Gastrocnemius medialis (tissue), 4 donors: ENCODE measurements around the gene SASS6. TPM values are rescaled to one million over a fixed set of nuclear protein-coding genes. Genes with fewer than 3 reads are reported as not detected.
A peak's percentile ranks its signal among the peaks of the same experiment; 100 is the strongest.

ENCODE experiments used
- ATAC-seq, 2 donors: fragments of 150-250 bp; one replicate each; pipeline ENCODE4 v1.9.1; 2016
- DNase-seq, 2 donors: peaks; one replicate each; pipeline ENCODE4 v3.0.0-alpha.2; 2019
- H3K27ac ChIP-seq, 4 donors: fragments of 200-600 bp; sonication (generic); 1 replicate in 1 of 4; 2 replicates in 3 of 4; pipeline ENCODE4 v1.5.1; 2016 to 2018; ENCODE audit warnings: mild to moderate bottlenecking in 2 of 4, moderate library complexity in 1 of 4
- H3K27me3 ChIP-seq, 3 donors: fragments of 200-600 bp; sonication (generic) in 2 of 3; 1 replicate in 1 of 3; 2 replicates in 2 of 3; pipeline versions ENCODE4 v1.5.1 to v1.6.0; 2016 to 2019; ENCODE audit warnings: mild to moderate bottlenecking in 1 of 3, moderate library complexity in 1 of 3
- H3K36me3 ChIP-seq, 2 donors: fragments of 200-600 bp; sonication (generic) in 1 of 2; one replicate each; pipeline ENCODE4 v1.5.1; 2017 to 2018
- H3K4me1 ChIP-seq, 2 donors: fragments of 200-600 bp; sonication (generic) in 1 of 2; one replicate each; pipeline ENCODE4 v1.5.1; 2016 to 2017; ENCODE audit warnings: mild to moderate bottlenecking in 2 of 2
- H3K4me3 ChIP-seq, 4 donors: fragments of 200-600 bp; sonication (generic) in 3 of 4; 1 replicate in 1 of 4; 2 replicates in 3 of 4; pipeline ENCODE4 v1.5.1; 2016 to 2019; ENCODE audit warnings: mild to moderate bottlenecking in 2 of 4
- H3K9me3 ChIP-seq, 3 donors: fragments of 200-600 bp; sonication (generic) in 2 of 3; 1 replicate in 1 of 3; 2 replicates in 2 of 3; pipeline ENCODE4 v1.5.1; 2016 to 2019
- POLR2A ChIP-seq, 2 donors: fragments of 450-650 bp; IDR thresholded peaks; one replicate each; pipeline ENCODE4 v1.6.1; 2017; ENCODE audit warnings: antibody characterized with exemption in 2 of 2, mild to moderate bottlenecking in 2 of 2, moderate library complexity in 2 of 2
- in situ Hi-C, 4 donors: fragments of 200-750 bp; cut with MboI; loops; one replicate each; pipeline versions ENCODE4 v1.15.0 to v1.8.0; 2017; ENCODE audit warnings: low sequenced_read_pairs in 4 of 4
- intact Hi-C: fragments of 100-400 bp; cut with DNase I; formaldehyde crosslinking; loops from one replicate; pipeline ENCODE4 v1.15.1; 2023; ENCODE audit warnings: low total_unique reads
- total RNA-seq, 4 donors: library from RNA; depleted of rRNA; stranded (reverse); fragments of >200 nt; gene quantifications; one replicate each; pipeline versions ENCODE4 v1.1.0 to v1.2.3, GENCODE V29; 2016
- TF ChIP-seq, protein P1 (sequence below), 5 experiments: fragments of 450-650 bp in 3 of 5; fragments of 200-600 bp in 2 of 5; sonication (generic) in 2 of 5; IDR thresholded peaks in 4 of 5; conservative IDR thresholded peaks in 1 of 5; 1 replicate in 4 of 5; 2 replicates in 1 of 5; pipeline ENCODE4 v1.5.1; 2016 to 2019; ENCODE audit warnings: antibody characterized with exemption in 5 of 5, mild to moderate bottlenecking in 3 of 5, moderate library complexity in 3 of 5

Gene SASS6
- total RNA-seq, 4 donors from 2014 or later = 0.71 to 4.2 (median 1.6) TPM

- Histone ChIP-seq H3K27ac (peak overlapping the region; percentile 93 to 96 (median 96)), H3K36me3 (no peaks in the 10 kb centered on the region), H3K4me1 (peaks cover 25 to 37% of the 10 kb centered on the region in 2 donors), H3K9me3 (no peaks in the 10 kb centered on the region), H3K27me3 (no peaks in the 10 kb centered on the region), H3K4me3 (peak overlapping the region; percentile 86 to 90 (median 88))
- in situ Hi-C loops (loop anchor here in 2 of 4 donors (25.0 kb wide), 1 partner anchor 227 kb away; no protein-coding TSS in a partner anchor), intact Hi-C loops (loop anchor here (2.0 to 5.0 kb wide), 6 partner anchors 93 to 858 kb away; partner anchors contain the start of genes CDC14A, DBT, PALMD and SASS6)
- DNase-seq (no peak), ATAC-seq (no peak)
- TF ChIP-seq, protein P1, sequence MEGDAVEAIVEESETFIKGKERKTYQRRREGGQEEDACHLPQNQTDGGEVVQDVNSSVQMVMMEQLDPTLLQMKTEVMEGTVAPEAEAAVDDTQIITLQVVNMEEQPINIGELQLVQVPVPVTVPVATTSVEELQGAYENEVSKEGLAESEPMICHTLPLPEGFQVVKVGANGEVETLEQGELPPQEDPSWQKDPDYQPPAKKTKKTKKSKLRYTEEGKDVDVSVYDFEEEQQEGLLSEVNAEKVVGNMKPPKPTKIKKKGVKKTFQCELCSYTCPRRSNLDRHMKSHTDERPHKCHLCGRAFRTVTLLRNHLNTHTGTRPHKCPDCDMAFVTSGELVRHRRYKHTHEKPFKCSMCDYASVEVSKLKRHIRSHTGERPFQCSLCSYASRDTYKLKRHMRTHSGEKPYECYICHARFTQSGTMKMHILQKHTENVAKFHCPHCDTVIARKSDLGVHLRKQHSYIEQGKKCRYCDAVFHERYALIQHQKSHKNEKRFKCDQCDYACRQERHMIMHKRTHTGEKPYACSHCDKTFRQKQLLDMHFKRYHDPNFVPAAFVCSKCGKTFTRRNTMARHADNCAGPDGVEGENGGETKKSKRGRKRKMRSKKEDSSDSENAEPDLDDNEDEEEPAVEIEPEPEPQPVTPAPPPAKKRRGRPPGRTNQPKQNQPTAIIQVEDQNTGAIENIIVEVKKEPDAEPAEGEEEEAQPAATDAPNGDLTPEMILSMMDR (IDR thresholded peaks at IDR 0.05 in 4 of 5, conservative IDR thresholded peaks at IDR 0.05 in 1 of 5) = no peak
- TF ChIP-seq POLR2A (IDR thresholded peaks at IDR 0.05) = no peak
Measured at GRCh38 chr1:100039591-100039990, 93.1 kb downstream of the SASS6 start.

DNA sequence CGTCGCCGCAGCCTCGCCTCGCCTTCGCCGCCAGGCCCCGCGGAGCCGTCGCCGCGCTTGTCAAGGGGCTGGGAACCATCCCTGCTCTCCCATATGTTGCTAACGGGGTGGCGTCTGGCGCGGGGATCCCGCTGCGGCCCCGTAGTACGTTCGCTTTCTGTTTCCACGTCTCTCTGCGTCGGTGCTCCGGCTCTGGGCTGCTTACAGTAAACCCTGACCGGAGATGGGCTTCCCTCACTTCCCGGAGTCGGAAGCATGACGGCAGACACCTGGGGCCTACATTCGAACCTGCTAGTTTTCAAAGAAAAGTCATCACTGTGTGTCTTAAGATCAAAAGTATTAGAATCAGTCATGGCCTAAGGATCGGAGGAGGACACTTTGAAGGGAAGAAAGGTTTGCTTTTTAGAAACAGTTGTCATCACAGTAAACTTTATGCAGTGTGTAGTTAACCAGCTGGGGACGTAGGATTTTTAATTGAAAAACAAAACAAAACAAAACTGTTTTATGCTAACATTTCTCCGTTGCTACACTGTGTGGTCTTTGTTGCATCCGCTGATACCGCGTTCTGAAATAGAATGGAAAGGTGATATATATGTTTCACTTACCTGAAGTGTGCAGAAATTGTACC is 94.0 kb downstream of the SASS6 start:
- in situ Hi-C loops (loop anchor here in 2 of 4 donors (25.0 kb wide), 1 partner anchor 226 kb away; no protein-coding TSS in a partner anchor), intact Hi-C loops (loop anchor here (1.0 to 5.0 kb wide), 7 partner anchors 68 to 859 kb away; partner anchors contain the start of genes CDC14A, DBT, PALMD and SASS6)
- Histone ChIP-seq H3K27me3 (no peaks in the 10 kb centered on the region), H3K4me3 (peak overlapping the region; percentile 86 to 90 (median 88)), H3K9me3 (no peaks in the 10 kb centered on the region), H3K4me1 (peaks cover 24 to 33% of the 10 kb centered on the region in 2 donors), H3K36me3 (no peaks in the 10 kb centered on the region), H3K27ac (peak overlapping the region; percentile 93 to 96 (median 96))
- DNase-seq (peak; percentile 15 to 44), ATAC-seq (peak; percentile 45 to 58)
- TF ChIP-seq, protein P1 (IDR thresholded peaks at IDR 0.05 in 4 of 5, conservative IDR thresholded peaks at IDR 0.05 in 1 of 5) = no peak
- no peak for TF ChIP-seq POLR2A (IDR thresholded peaks at IDR 0.05)

GRCh38 chr1:100037927-100038659 is 94.6 kb downstream of the SASS6 start:
- peak overlapping the region; percentile 93 to 96 (median 96) for H3K27ac ChIP-seq
- intact Hi-C loops (loop anchor here (1.0 to 5.0 kb wide), 7 partner anchors 68 to 859 kb away; partner anchors contain the start of genes CDC14A, DBT, PALMD and SASS6), in situ Hi-C loops (loop anchor here in 2 of 4 donors (25.0 kb wide), 1 partner anchor 226 kb away; no protein-coding TSS in a partner anchor)
- peak overlapping the region; percentile 86 to 90 (median 88) for H3K4me3 ChIP-seq
- DNase-seq (peak; percentile 81 to 85), ATAC-seq (peak; percentile 91 to 93)
- TF ChIP-seq, protein P1 (IDR thresholded peaks at IDR 0.05 in 4 of 5, conservative IDR thresholded peaks at IDR 0.05 in 1 of 5) = no peak
- peak; percentile 94 to 95 for TF ChIP-seq POLR2A (IDR thresholded peaks at IDR 0.05)
- H3K4me1 ChIP-seq = peaks cover 24 to 33% of the 10 kb centered on the region in 2 donors
- H3K27me3 ChIP-seq = no peaks in the 10 kb centered on the region
- H3K9me3 ChIP-seq = no peaks in the 10 kb centered on the region
- H3K36me3 ChIP-seq = no peaks in the 10 kb centered on the region

DNA sequence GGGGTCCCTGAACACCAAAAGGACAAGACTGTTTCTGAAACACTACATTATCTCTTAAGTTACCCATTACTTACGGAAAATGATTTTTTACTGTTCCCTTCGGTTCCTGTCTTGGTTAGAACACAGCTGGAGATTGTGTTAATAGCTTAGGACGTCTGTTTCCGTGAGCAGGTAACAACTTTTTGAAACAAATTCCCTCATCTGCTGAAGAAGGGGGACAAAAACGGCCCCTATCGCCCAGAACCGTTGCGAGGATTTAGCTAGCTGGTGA is 95.1 kb downstream of the SASS6 start:
- ATAC-seq (peak; percentile 13 to 15), DNase-seq (no peak)
- H3K4me1 ChIP-seq = peaks cover 24 to 33% of the 10 kb centered on the region in 2 donors
- in situ Hi-C loops (loop anchor here in 2 of 4 donors (25.0 kb wide), 1 partner anchor 225 kb away; no protein-coding TSS in a partner anchor), intact Hi-C loops (loop anchor here (5.0 kb wide), 4 partner anchors 210 to 860 kb away; partner anchors contain the start of genes CDC14A, DBT, PALMD and SLC30A7)
- peak overlapping the region; percentile 86 to 90 (median 88) for H3K4me3 ChIP-seq
- H3K9me3 ChIP-seq = no peaks in the 10 kb centered on the region
- peak overlapping the region; percentile 93 to 96 (median 96) for H3K27ac ChIP-seq
- no peaks in the 10 kb centered on the region for H3K36me3 ChIP-seq
- TF ChIP-seq, protein P1 (IDR thresholded peaks at IDR 0.05 in 4 of 5, conservative IDR thresholded peaks at IDR 0.05 in 1 of 5) = no peak
- TF ChIP-seq POLR2A (IDR thresholded peaks at IDR 0.05) = no peak
- H3K27me3 ChIP-seq = no peaks in the 10 kb centered on the region
